HepG2 (cell line): Measurements from ENCODE around the gene CALML6. TPM values are rescaled to one million over a fixed set of nuclear protein-coding genes. Genes with fewer than 3 reads are reported as not detected.

Experiments used
- ARID4A ChIP-seq: sonication (generic); formaldehyde crosslinking; IDR thresholded peaks from 2 replicates; pipeline ENCODE4 v1.5.0; 2020; ENCODE audit warnings: mild to moderate bottlenecking, missing genetic modification reagents, borderline replicate concordance
- BRCA1 ChIP-seq: sonication (generic); formaldehyde crosslinking; IDR thresholded peaks from 2 replicates; pipeline ENCODE4 v1.4.0; 2020; ENCODE audit warnings: missing genetic modification reagents
- NFE2 ChIP-seq: sonication (generic); formaldehyde crosslinking; IDR thresholded peaks from 2 replicates; pipeline ENCODE4 v1.4.0; 2020; ENCODE audit warnings: missing genetic modification reagents
- NPAS2 ChIP-seq: sonication (generic); formaldehyde crosslinking; IDR thresholded peaks from 2 replicates; pipeline ENCODE4 v1.8.0; 2022; ENCODE audit warnings: mild to moderate bottlenecking, missing genetic modification reagents, borderline replicate concordance
- PLSCR1 ChIP-seq: sonication (generic); formaldehyde crosslinking; IDR thresholded peaks from 2 replicates; pipeline ENCODE4 v1.5.0; 2020; ENCODE audit warnings: missing genetic modification reagents, mild to moderate bottlenecking, borderline replicate concordance
- POLR2A ChIP-seq, 2 experiments: IDR thresholded peaks; 2 replicates each; pipeline ENCODE4 v1.6.1; 2011; ENCODE audit warnings: low read depth in 2 of 2, low read length in 2 of 2, mild to moderate bottlenecking in 1 of 2, moderate library complexity in 1 of 2; ENCODE audit not compliant: insufficient read depth in 1 of 2
- PPARG ChIP-seq: conservative IDR thresholded peaks from 2 replicates; pipeline ENCODE4 v1.6.1; 2016; ENCODE audit warnings: missing biosample characterization, missing genetic modification reagents
- THAP7 ChIP-seq: sonication (generic); formaldehyde crosslinking; IDR thresholded peaks from 2 replicates; pipeline ENCODE4 v1.8.1; 2023; ENCODE audit warnings: mild to moderate bottlenecking, missing genetic modification reagents
- XBP1 ChIP-seq: sonication (generic); formaldehyde crosslinking; IDR thresholded peaks from 2 replicates; pipeline ENCODE4 v1.5.0; 2020; ENCODE audit warnings: missing genetic modification reagents
- YEATS2 ChIP-seq: sonication (generic); formaldehyde crosslinking; IDR thresholded peaks from 2 replicates; pipeline ENCODE4 v1.4.0; 2020; ENCODE audit warnings: missing genetic modification reagents, borderline replicate concordance
- YEATS4 ChIP-seq: sonication (generic); formaldehyde crosslinking; IDR thresholded peaks from 2 replicates; pipeline ENCODE4 v1.4.0; 2020; ENCODE audit warnings: missing genetic modification reagents, borderline replicate concordance
- ZNF431 ChIP-seq: sonication (generic); formaldehyde crosslinking; IDR thresholded peaks from 2 replicates; pipeline ENCODE4 v1.9.0; 2022; ENCODE audit warnings: missing genetic modification reagents, low read depth, mild to moderate bottlenecking, borderline replicate concordance
- ZNF672 ChIP-seq: sonication (generic); formaldehyde crosslinking; IDR thresholded peaks from 2 replicates; pipeline ENCODE4 v1.8.1; 2022; ENCODE audit warnings: missing genetic modification reagents
- polyA plus RNA-seq, 8 experiments: library from polyadenylated mRNA; depleted of rRNA in 3 of 8; stranded (reverse) in 7 of 8; unstranded in 1 of 8; fragments of >200 nt; fragmentation: Illumina TruSeq in 4 of 8; extraction: Trizol in 4 of 8; gene quantifications; 2 replicates each; pipeline versions ENCODE4 v1.2.1 to v1.2.3, GENCODE V29; 2011 to 2016; ENCODE audit warnings: low read depth in 4 of 8, missing spikeins in 1 of 8, mixed read lengths in 1 of 8; ENCODE audit not compliant: insufficient read depth in 1 of 8
- total RNA-seq, 5 experiments: library from RNA; depleted of rRNA; stranded (reverse); fragments of >200 nt; fragmentation: Illumina TruSeq; extraction: Trizol; gene quantifications; 2 replicates each; pipeline ENCODE4 v1.2.3, GENCODE V29; 2016; ENCODE audit warnings: low read depth in 1 of 5
- TF ChIP-seq, protein P1 (sequence below), 2 experiments: sonication (generic) in 1 of 2; formaldehyde crosslinking in 1 of 2; IDR thresholded peaks; 2 replicates each; pipeline versions ENCODE4 v1.4.0 to v1.6.1; 2018 to 2020; ENCODE audit warnings: missing genetic modification reagents in 2 of 2, borderline replicate concordance in 1 of 2, low read depth in 1 of 2, mild to moderate bottlenecking in 1 of 2, missing biosample characterization in 1 of 2
- TF ChIP-seq, protein P2 (sequence below): sonication (generic); formaldehyde crosslinking; IDR thresholded peaks from 2 replicates; pipeline ENCODE4 v1.5.0; 2020; ENCODE audit warnings: missing genetic modification reagents
- TF ChIP-seq, protein P3 (sequence below): sonication (generic); formaldehyde crosslinking; IDR thresholded peaks from 2 replicates; pipeline ENCODE4 v1.5.0; 2020; ENCODE audit warnings: missing genetic modification reagents

The CALML6 gene
- total and polyA plus RNA-seq, 2 of the 13 experiments (the other 11 are each of a cell fraction or from before 2014, with no cell fraction given): 0.11 to 0.12 TPM

GRCh38 chr1:1918901-1919303 lies 3.8 kb downstream of the CALML6 start, which contains the start of gene TMEM52 (continued):
- TF ChIP-seq ARID4A: peak; percentile 65
- TF ChIP-seq BRCA1 (CRISPR knock-in tag): 0 out of 2 replicates have a peak, but pooled peaks have one; percentile 13
- TF ChIP-seq THAP7 (CRISPR knock-in tag): no peak
- 0 out of 2 replicates have a peak, but pooled peaks have one; percentile 37 for TF ChIP-seq ZNF431
- no peak for TF ChIP-seq YEATS2 (CRISPR knock-in tag)
- TF ChIP-seq NFE2: no peak
- TF ChIP-seq, protein P1, sequence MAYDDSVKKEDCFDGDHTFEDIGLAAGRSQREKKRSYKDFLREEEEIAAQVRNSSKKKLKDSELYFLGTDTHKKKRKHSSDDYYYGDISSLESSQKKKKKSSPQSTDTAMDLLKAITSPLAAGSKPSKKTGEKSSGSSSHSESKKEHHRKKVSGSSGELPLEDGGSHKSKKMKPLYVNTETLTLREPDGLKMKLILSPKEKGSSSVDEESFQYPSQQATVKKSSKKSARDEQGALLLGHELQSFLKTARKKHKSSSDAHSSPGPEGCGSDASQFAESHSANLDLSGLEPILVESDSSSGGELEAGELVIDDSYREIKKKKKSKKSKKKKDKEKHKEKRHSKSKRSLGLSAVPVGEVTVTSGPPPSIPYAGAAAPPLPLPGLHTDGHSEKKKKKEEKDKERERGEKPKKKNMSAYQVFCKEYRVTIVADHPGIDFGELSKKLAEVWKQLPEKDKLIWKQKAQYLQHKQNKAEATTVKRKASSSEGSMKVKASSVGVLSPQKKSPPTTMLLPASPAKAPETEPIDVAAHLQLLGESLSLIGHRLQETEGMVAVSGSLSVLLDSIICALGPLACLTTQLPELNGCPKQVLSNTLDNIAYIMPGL (CRISPR knock-in tag; IDR thresholded peaks at IDR 0.05; ENCODE audit: borderline replicate concordance in 1 of 2, low read depth in 1 of 2): peak in 1 of 2 experiments; percentile 15; a peak in 1 of 4 replicates
- no peak for TF ChIP-seq ZNF672 (CRISPR knock-in tag)
- TF ChIP-seq, protein P2, sequence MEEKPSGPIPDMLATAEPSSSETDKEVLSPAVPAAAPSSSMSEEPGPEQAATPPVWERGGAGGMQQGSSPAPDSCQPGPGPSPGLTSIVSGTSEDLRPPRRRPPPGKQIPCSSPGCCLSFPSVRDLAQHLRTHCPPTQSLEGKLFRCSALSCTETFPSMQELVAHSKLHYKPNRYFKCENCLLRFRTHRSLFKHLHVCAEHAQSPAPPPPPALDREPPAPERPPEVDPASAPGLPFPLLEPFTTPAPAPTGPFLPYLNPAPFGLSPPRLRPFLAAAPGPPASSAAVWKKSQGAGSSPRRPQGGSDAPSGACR: no peak
- TF ChIP-seq, protein P3, sequence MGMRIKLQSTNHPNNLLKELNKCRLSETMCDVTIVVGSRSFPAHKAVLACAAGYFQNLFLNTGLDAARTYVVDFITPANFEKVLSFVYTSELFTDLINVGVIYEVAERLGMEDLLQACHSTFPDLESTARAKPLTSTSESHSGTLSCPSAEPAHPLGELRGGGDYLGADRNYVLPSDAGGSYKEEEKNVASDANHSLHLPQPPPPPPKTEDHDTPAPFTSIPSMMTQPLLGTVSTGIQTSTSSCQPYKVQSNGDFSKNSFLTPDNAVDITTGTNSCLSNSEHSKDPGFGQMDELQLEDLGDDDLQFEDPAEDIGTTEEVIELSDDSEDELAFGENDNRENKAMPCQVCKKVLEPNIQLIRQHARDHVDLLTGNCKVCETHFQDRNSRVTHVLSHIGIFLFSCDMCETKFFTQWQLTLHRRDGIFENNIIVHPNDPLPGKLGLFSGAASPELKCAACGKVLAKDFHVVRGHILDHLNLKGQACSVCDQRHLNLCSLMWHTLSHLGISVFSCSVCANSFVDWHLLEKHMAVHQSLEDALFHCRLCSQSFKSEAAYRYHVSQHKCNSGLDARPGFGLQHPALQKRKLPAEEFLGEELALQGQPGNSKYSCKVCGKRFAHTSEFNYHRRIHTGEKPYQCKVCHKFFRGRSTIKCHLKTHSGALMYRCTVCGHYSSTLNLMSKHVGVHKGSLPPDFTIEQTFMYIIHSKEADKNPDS (CRISPR knock-in tag): 0 out of 2 replicates have a peak, but pooled peaks have one; percentile 10
- no peak for TF ChIP-seq PLSCR1 (CRISPR knock-in tag)
- no peak for TF ChIP-seq XBP1 (CRISPR knock-in tag)
- no peak for TF ChIP-seq NPAS2 (CRISPR knock-in tag)
- 0 out of 2 replicates have a peak, but pooled peaks have one; percentile 32 for TF ChIP-seq YEATS4 (CRISPR knock-in tag)
- peak; percentile 64 for TF ChIP-seq PPARG
- peak in 1 of 2 experiments; percentile 71; a peak in 2 of 4 replicates for TF ChIP-seq POLR2A (IDR thresholded peaks at IDR 0.05; ENCODE audit: insufficient read depth in 1 of 2, low read depth in 2 of 2, low read length in 2 of 2)
